GM18502 (cell line): ENCODE data around the gene RNF166.

Experiments used
- ATAC-seq: cut with Tn5 transposase; IDR thresholded peaks from one replicate; pipeline ENCODE4 v1.9.1; 2021; ENCODE audit warnings: mild to moderate bottlenecking; ENCODE audit not compliant: unreplicated experiment, poor library complexity

RNF166 gene

GRCh38 chr16:88656291-88656980 is 49.8 kb downstream of the RNF166 start:
- ATAC-seq, result no peak

- no peak for ATAC-seq
These were observed 50.4 kb downstream of the RNF166 start for GRCh38 chr16:88655733-88656281.

GRCh38 chr16:88655053-88655732 is 51.0 kb downstream of the RNF166 start:
- no peak for ATAC-seq

- ATAC-seq, result no peak
These were observed 51.7 kb downstream of the RNF166 start for GRCh38 chr16:88654363-88655052.

GRCh38 chr16:88653596-88654362 is 52.4 kb downstream of the RNF166 start:
- no peak for ATAC-seq

- no peak for ATAC-seq
These were observed 53.1 kb downstream of the RNF166 start for GRCh38 chr16:88653101-88653500.

GRCh38 chr16:88652762-88653063 is 53.5 kb downstream of the RNF166 start:
- no peak for ATAC-seq

GRCh38 chr16:88651989-88652761 is 54.0 kb downstream of the RNF166 start:
- no peak for ATAC-seq

GRCh38 chr16:88651276-88651988 is 54.8 kb downstream of the RNF166 start:
- ATAC-seq, result peak; percentile 82

GRCh38 chr16:88650749-88651275 is 55.4 kb downstream of the RNF166 start, which contains the start of gene CYBA:
TSS of gene CYBA (minus strand) at chr16:88651053. CDS start at chr16:88651013, 40 bp downstream.
- peak; percentile 79 for ATAC-seq

GRCh38 chr16:88649924-88650748 is 56.1 kb downstream of the RNF166 start:
- peak; percentile 14 for ATAC-seq

- ATAC-seq, result no peak
These were observed 56.8 kb downstream of the RNF166 start for GRCh38 chr16:88649195-88649923.

GRCh38 chr16:88647178-88648070 is 58.8 kb downstream of the RNF166 start:
- ATAC-seq, result no peak
